H1 (cell line): Measurements from ENCODE around the gene HARS2. TPM values are rescaled to one million over a fixed set of nuclear protein-coding genes. Genes with fewer than 3 reads are reported as not detected.
"Not testable (repeated sequence)": the region's sequence is repeated elsewhere in the genome, so short reads cannot be mapped to it uniquely, and the experiment has no call there.

Experiments
- CTCF ChIA-PET: fragments of 300-600 bp; sonication (Branson Sonifier 250); formaldehyde crosslinking; loops from one replicate; lab custom pipeline; 2021; ENCODE audit not compliant: partially characterized antibody; lab: Charles Lee
- POLR2A ChIA-PET: fragments of 300-600 bp; sonication (Branson Sonifier 250); formaldehyde crosslinking; loops from one replicate; lab custom pipeline; 2021; ENCODE audit warnings: inconsistent platforms; ENCODE audit not compliant: partially characterized antibody; lab: Charles Lee
- DNase-seq, 2 experiments: peaks; one replicate each; pipeline versions ENCODE4 v3.0.0 to v3.0.0-alpha.2; 2010 to 2022; ENCODE audit warnings: low spot score in 2 of 2, low read depth in 1 of 2, mixed read lengths in 1 of 2
- FAIRE-seq: peaks from 2 replicates; lab custom pipeline; 2011; peaks lifted over from hg19 to GRCh38; lab: Jason Lieb, UNC
- H2AFZ ChIP-seq: 2 replicates; pipeline ENCODE4 v1.8.1; 2012; ENCODE audit warnings: low read length, inconsistent platforms
- H2AK5ac ChIP-seq: 2 replicates; pipeline ENCODE4 v1.6.1; 2013; ENCODE audit warnings: low read depth, low read length
- H2BK120ac ChIP-seq: replicated peaks from 2 replicates; pipeline ENCODE3; 2013; ENCODE audit warnings: low read depth, low read length, inconsistent platforms
- H2BK12ac ChIP-seq: 2 replicates; pipeline ENCODE4 v1.6.1; 2013; ENCODE audit warnings: low read depth, low read length
- H2BK15ac ChIP-seq: 2 replicates; pipeline ENCODE4 v1.6.1; 2013; ENCODE audit warnings: low read length
- H2BK20ac ChIP-seq: 2 replicates; pipeline ENCODE4 v1.6.1; 2013; ENCODE audit warnings: low read length
- H2BK5ac ChIP-seq: 2 replicates; pipeline ENCODE4 v1.6.1; 2013; ENCODE audit warnings: low read depth, low read length
- H3K14ac ChIP-seq: 2 replicates; pipeline ENCODE4 v1.6.1; 2013; ENCODE audit warnings: inconsistent platforms; ENCODE audit not compliant: insufficient read length
- H3K18ac ChIP-seq: 2 replicates; pipeline ENCODE4 v1.6.1; 2013; ENCODE audit warnings: low read length; ENCODE audit errors: extremely low read depth
- H3K23ac ChIP-seq: 2 replicates; pipeline ENCODE4 v1.6.1; 2013; ENCODE audit warnings: inconsistent platforms; ENCODE audit not compliant: insufficient read length
- H3K23me2 ChIP-seq: 2 replicates; pipeline ENCODE4 v1.6.1; 2013; ENCODE audit warnings: low read depth, low read length
- H3K27ac ChIP-seq: 2 replicates; pipeline ENCODE4 v1.6.1; 2011; ENCODE audit warnings: low read depth, low read length, inconsistent platforms
- H3K27me3 ChIP-seq, 4 experiments: replicated peaks in 1 of 4; 1 replicate in 1 of 4; 2 replicates in 3 of 4; pipeline versions ENCODE4 v1.6.1 to v1.8.1; 2011 to 2013; ENCODE audit warnings: low read length in 3 of 4, mild to moderate bottlenecking in 3 of 4, inconsistent platforms in 2 of 4, mixed read lengths in 2 of 4, moderate library complexity in 1 of 4; ENCODE audit not compliant: control insufficient read depth in 3 of 4, insufficient read depth in 3 of 4; ENCODE audit errors: extremely low read depth in 1 of 4
- H3K36me3 ChIP-seq, 4 experiments: 2 replicates each; pipeline versions ENCODE4 v1.6.1 to v1.8.1; 2011 to 2013; ENCODE audit warnings: mild to moderate bottlenecking in 4 of 4, low read length in 3 of 4, moderate library complexity in 2 of 4, control low read depth in 1 of 4, inconsistent platforms in 1 of 4; ENCODE audit not compliant: insufficient read depth in 4 of 4, control insufficient read depth in 2 of 4
- H3K4ac ChIP-seq: replicated peaks from 2 replicates; pipeline ENCODE3; 2013; ENCODE audit warnings: low read length, low read depth, mixed read lengths, inconsistent platforms; ENCODE audit not compliant: insufficient read length
- H3K4me1 ChIP-seq, 4 experiments: replicated peaks in 1 of 4; 1 replicate in 1 of 4; 2 replicates in 3 of 4; pipeline versions ENCODE4 v1.6.1 to v1.8.1; 2011 to 2013; ENCODE audit warnings: low read length in 3 of 4, inconsistent platforms in 2 of 4, mixed read lengths in 1 of 4; ENCODE audit not compliant: insufficient read depth in 4 of 4, control insufficient read depth in 3 of 4
- H3K4me2 ChIP-seq, 2 experiments: 2 replicates each; pipeline versions ENCODE4 v1.6.1 to v1.8.1; 2011 to 2013; ENCODE audit warnings: low read depth in 2 of 2, low read length in 2 of 2, control low read depth in 1 of 2, inconsistent platforms in 1 of 2, mild to moderate bottlenecking in 1 of 2; ENCODE audit not compliant: insufficient read depth in 1 of 2
- H3K4me3 ChIP-seq, 4 experiments: fragments of 200-600, 300-600 bp in 1 of 4; sonication (generic), shearing (Covaris generic), sonication (Bioruptor Twin) in 1 of 4; 2 replicates each; pipeline versions ENCODE4 v1.5.1 to v1.8.1; 2011 to 2016; ENCODE audit warnings: low read length in 4 of 4, low read depth in 3 of 4, control low read depth in 2 of 4, inconsistent platforms in 2 of 4, mild to moderate bottlenecking in 2 of 4, mixed read lengths in 1 of 4, moderate library complexity in 1 of 4; ENCODE audit not compliant: insufficient read depth in 2 of 4; ENCODE audit errors: extremely low read depth in 1 of 4
- H3K56ac ChIP-seq: replicated peaks from 2 replicates; pipeline ENCODE3; 2013; ENCODE audit warnings: low read depth, mild to moderate bottlenecking, mixed read lengths, low read length, inconsistent platforms; ENCODE audit not compliant: insufficient read length
- H3K79me1 ChIP-seq: 2 replicates; pipeline ENCODE4 v1.6.1; 2013; ENCODE audit warnings: low read depth, low read length, control low read depth
- H3K79me2 ChIP-seq, 2 experiments: 2 replicates each; pipeline versions ENCODE4 v1.6.1 to v1.8.1; 2012 to 2013; ENCODE audit warnings: low read length in 2 of 2, mild to moderate bottlenecking in 2 of 2, inconsistent platforms in 1 of 2; ENCODE audit not compliant: insufficient read depth in 2 of 2, control insufficient read depth in 1 of 2
- H3K9ac ChIP-seq, 4 experiments: replicated peaks in 1 of 4; 1 replicate in 1 of 4; 2 replicates in 3 of 4; pipeline versions ENCODE4 v1.6.1 to v1.8.1; 2011 to 2013; ENCODE audit warnings: low read depth in 3 of 4, low read length in 3 of 4, control low read depth in 2 of 4, mild to moderate bottlenecking in 2 of 4, moderate library complexity in 2 of 4, inconsistent platforms in 1 of 4; ENCODE audit errors: extremely low read depth in 1 of 4
- H3K9me3 ChIP-seq, 2 experiments: 2 replicates each; pipeline versions ENCODE4 v1.6.1 to v1.8.1; 2012 to 2013; ENCODE audit warnings: mild to moderate bottlenecking in 2 of 2, moderate library complexity in 2 of 2, control low read depth in 1 of 2, inconsistent platforms in 1 of 2, low read depth in 1 of 2, low read length in 1 of 2, mixed read lengths in 1 of 2; ENCODE audit not compliant: insufficient read depth in 2 of 2
- H4K20me1 ChIP-seq, 2 experiments: replicated peaks in 1 of 2; 2 replicates each; pipeline versions ENCODE3 to v1.8.1; 2011 to 2013; ENCODE audit warnings: inconsistent platforms in 2 of 2, low read length in 2 of 2, mild to moderate bottlenecking in 1 of 2; ENCODE audit not compliant: insufficient read depth in 2 of 2, control insufficient read depth in 1 of 2
- H4K5ac ChIP-seq: 2 replicates; pipeline ENCODE4 v1.6.1; 2013; ENCODE audit warnings: low read length, low read depth, mixed read lengths, inconsistent platforms; ENCODE audit not compliant: insufficient read length
- H4K8ac ChIP-seq: 2 replicates; pipeline ENCODE4 v1.8.0; 2013; ENCODE audit warnings: mild to moderate bottlenecking, moderate library complexity, low read length, inconsistent platforms; ENCODE audit not compliant: insufficient read depth; ENCODE audit errors: extremely low read depth
- H4K91ac ChIP-seq: replicated peaks from 2 replicates; pipeline ENCODE3; 2013; ENCODE audit warnings: low read length, mixed read lengths, inconsistent platforms; ENCODE audit not compliant: insufficient read length
- WGBS, 2 experiments: shearing (Covaris generic) in 1 of 2; methylation state at CpG; one replicate each; pipeline versions ENCODE4 v1.1.6 to v1.1.7; 2013 to 2015; ENCODE audit warnings: low lambda C conversion rate in 2 of 2, mixed read lengths in 2 of 2, inconsistent platforms in 1 of 2, low coverage in 1 of 2, missing lambda C conversion rate in 1 of 2; ENCODE audit not compliant: insufficient replicate concordance in 2 of 2, insufficient coverage in 1 of 2, insufficient read length in 1 of 2; ENCODE audit errors: extremely low coverage in 1 of 2, missing lambda C conversion rate in 1 of 2; 5-methylcytosine and 5-hydroxymethylcytosine counted together
- polyA plus RNA-seq, 7 experiments: library from polyadenylated mRNA; depleted of rRNA in 3 of 7; stranded (reverse) in 5 of 7; unstranded in 2 of 7; fragments of >200 nt in 5 of 7; fragments of 200-250 nt in 2 of 7; gene quantifications; 1 replicate in 5 of 7; 2 replicates in 1 of 7; 4 replicates in 1 of 7; pipeline versions ENCODE4 v1.2.1 to v1.2.3, GENCODE V29; 2011 to 2013; ENCODE audit warnings: missing spikeins in 2 of 7, mixed read lengths in 2 of 7
- total RNA-seq: library from RNA; stranded (reverse); fragmentation: NEBNext Ultra II Directional; extraction: Animal tissue kit (Norgen Biotek cat#: 25700); gene quantifications from 2 replicates; pipeline ENCODE4 v1.2.1, GENCODE V29; 2021

HARS2 gene
- total and polyA plus RNA-seq, 2 of the 8 experiments (the other 6 are each of a cell fraction or from before 2014, with no cell fraction given) = 16.1 to 23.1 TPM

- H3K56ac ChIP-seq, H3K27ac ChIP-seq, H3K9ac ChIP-seq, H3K23ac ChIP-seq, H3K23me2 ChIP-seq, H3K4me3 ChIP-seq, H4K20me1 ChIP-seq, H3K79me2 ChIP-seq, H3K4ac ChIP-seq, H4K5ac ChIP-seq, H3K14ac ChIP-seq, H2BK5ac ChIP-seq, H2BK12ac ChIP-seq, H4K8ac ChIP-seq, H4K91ac ChIP-seq, H3K79me1 ChIP-seq, FAIRE-seq, H3K9me3 ChIP-seq, H3K4me2 ChIP-seq, H2AFZ ChIP-seq, DNase-seq, H3K18ac ChIP-seq, H2AK5ac ChIP-seq, H3K27me3 ChIP-seq, H2BK15ac ChIP-seq, H2BK20ac ChIP-seq, H2BK120ac ChIP-seq, H3K4me1 ChIP-seq: not testable (repeated sequence)
- ChIA-PET CTCF (interaction anchor here (0.7 to 1.5 kb wide), 4 partner anchors 11 to 371 kb away, joined by 3 to 7 read pairs (median 3); partner anchors contain the start of gene PCDHA4), POLR2A (interaction anchor here (0.6 to 3.2 kb wide), 8 partner anchors 8 to 131 kb away, joined by 3 to 16 read pairs (median 4); partner anchors contain the start of genes DND1, IK, NDUFA2 and ZMAT2)
- WGBS, 2 experiments = 97% methylated on average over 7 of the region's 9 CpGs; no CpG with 5 or more reads in 1 of the 2 experiments
- H3K36me3 ChIP-seq = peaks cover 12 to 27% (median 24%) of the 10 kb centered on the region in 4 experiments
Measured at GRCh38 chr5:140708787-140709186, 17.5 kb downstream of the HARS2 start.
